Endothelial cell of umbilical vein (primary cell): ENCODE measurements around the gene PRCC. TPM values are rescaled to one million over a fixed set of nuclear protein-coding genes. Genes with fewer than 3 reads are reported as not detected.

Experiments used
- BruUV-seq: library from RNA; stranded (reverse); fragments of 400-500 nt; replicated peaks from 2 replicates; lab custom pipeline; 2021; lab: Mats Ljungman, UMichigan
- CTCF ChIA-PET: fragments of 300-600, 350-600 bp; sonication (Branson Sonifier 250); formaldehyde crosslinking; loops from one replicate; lab custom pipeline; 2021; ENCODE audit warnings: antibody characterized with exemption, inconsistent platforms; lab: Charles Lee
- POLR2A ChIA-PET: fragments of 300-600, 350-600 bp; sonication (Branson Sonifier 250); formaldehyde crosslinking; loops from one replicate; lab custom pipeline; 2021; ENCODE audit warnings: antibody characterized with exemption, inconsistent platforms; lab: Charles Lee
- DNase-seq: peaks from one replicate; pipeline ENCODE4 v3.0.0-alpha.2; 2011; ENCODE audit warnings: low read depth, low spot score
- FAIRE-seq: peaks from 2 replicates; lab custom pipeline; 2011; peaks lifted over from hg19 to GRCh38; lab: Jason Lieb, UNC
- H2AFZ ChIP-seq: 2 replicates; pipeline ENCODE4 v1.6.0; 2012; ENCODE audit warnings: low read depth, low read length, control low read depth, inconsistent platforms
- H3K27ac ChIP-seq: 2 replicates; pipeline ENCODE4 v1.5.1; 2011; ENCODE audit warnings: low read depth, mild to moderate bottlenecking, control low read depth, low read length, moderate library complexity; ENCODE audit not compliant: insufficient read depth
- H3K27me3 ChIP-seq, 2 experiments: 2 replicates each; pipeline versions ENCODE4 v1.6.0 to v1.6.1; 2011; ENCODE audit warnings: low read length in 2 of 2, mixed read lengths in 1 of 2; ENCODE audit not compliant: control insufficient read depth in 2 of 2, insufficient read depth in 2 of 2
- H3K36me3 ChIP-seq, 2 experiments: 2 replicates in 1 of 2; 3 replicates in 1 of 2; pipeline ENCODE4 v1.5.1; 2011; ENCODE audit warnings: low read length in 2 of 2, mild to moderate bottlenecking in 1 of 2, moderate library complexity in 1 of 2; ENCODE audit not compliant: control insufficient read depth in 2 of 2, insufficient read depth in 2 of 2; ENCODE audit errors: extremely low read depth in 1 of 2
- H3K4me1 ChIP-seq: 3 replicates; pipeline ENCODE4 v1.5.1; 2011; ENCODE audit warnings: mild to moderate bottlenecking, low read length; ENCODE audit not compliant: control insufficient read depth, insufficient read depth; ENCODE audit errors: extremely low read depth
- H3K4me2 ChIP-seq: 2 replicates; pipeline ENCODE4 v1.6.1; 2011; ENCODE audit warnings: low read length, control low read depth, mixed read lengths; ENCODE audit not compliant: insufficient read depth
- H3K4me3 ChIP-seq, 3 experiments: fragments of 200-600 bp in 1 of 3; sonication (generic), shearing (Covaris generic) in 1 of 3; replicated peaks in 1 of 3; 2 replicates each; pipeline ENCODE4 v1.5.1; 2011 to 2016; ENCODE audit warnings: control low read depth in 3 of 3, low read length in 3 of 3, mild to moderate bottlenecking in 2 of 3, inconsistent platforms in 1 of 3, low read depth in 1 of 3, moderate library complexity in 1 of 3; ENCODE audit not compliant: insufficient read depth in 1 of 3
- H3K79me2 ChIP-seq: 2 replicates; pipeline ENCODE4 v1.6.0; 2012; ENCODE audit warnings: low read length, inconsistent platforms; ENCODE audit not compliant: control insufficient read depth, insufficient read depth
- H3K9ac ChIP-seq: replicated peaks from 2 replicates; pipeline ENCODE3; 2011; ENCODE audit warnings: low read length, control low read depth; ENCODE audit not compliant: insufficient read depth; ENCODE audit errors: extremely low read depth
- H3K9me1 ChIP-seq: replicated peaks from 3 replicates; pipeline ENCODE4 v1.6.0; 2011; ENCODE audit warnings: mild to moderate bottlenecking, low read length; ENCODE audit not compliant: control insufficient read depth, insufficient read depth; ENCODE audit errors: extremely low read depth
- H3K9me3 ChIP-seq: replicated peaks from 2 replicates; pipeline ENCODE4 v1.5.1; 2012; ENCODE audit warnings: low read length, inconsistent platforms; ENCODE audit not compliant: control insufficient read depth, insufficient read depth
- H4K20me1 ChIP-seq: replicated peaks from 2 replicates; pipeline ENCODE3; 2011; ENCODE audit warnings: mild to moderate bottlenecking, low read length; ENCODE audit not compliant: control insufficient read depth, insufficient read depth; ENCODE audit errors: extremely low read depth
- FOS ChIP-seq: IDR thresholded peaks from 2 replicates; pipeline ENCODE4 v1.6.1; 2011; ENCODE audit warnings: mild to moderate bottlenecking, low read length, moderate library complexity, borderline replicate concordance; ENCODE audit not compliant: insufficient read depth
- GATA2 ChIP-seq: IDR thresholded peaks from 2 replicates; pipeline ENCODE4 v1.7.0; 2011; ENCODE audit warnings: low read depth, mild to moderate bottlenecking, moderate library complexity, mixed read lengths, low read length; ENCODE audit not compliant: insufficient read length, insufficient read depth
- JUN ChIP-seq: IDR thresholded peaks from 2 replicates; pipeline ENCODE4 v1.6.1; 2011; ENCODE audit warnings: borderline replicate concordance, low read depth; ENCODE audit not compliant: insufficient read length, insufficient read depth
- MYC ChIP-seq: IDR thresholded peaks from one replicate; pipeline ENCODE4 v1.6.1; 2011; ENCODE audit warnings: mild to moderate bottlenecking, low read depth, low read length
- POLR2A ChIP-seq: IDR thresholded peaks from 2 replicates; pipeline ENCODE4 v1.6.1; 2012; ENCODE audit warnings: low read depth, mild to moderate bottlenecking, control low read depth, low read length
- POLR2AphosphoS5 ChIP-seq: IDR thresholded peaks from 2 replicates; pipeline ENCODE4 v1.6.1; 2012; ENCODE audit warnings: low read depth, mild to moderate bottlenecking, control low read depth, low read length, moderate library complexity; ENCODE audit not compliant: insufficient read depth
- dilution Hi-C: fragments of 300-500 bp; cut with MboI; formaldehyde crosslinking; loops from one replicate; pipeline ENCODE4 v1.15.0; 2019; ENCODE audit warnings: low sequenced_read_pairs; ENCODE audit not compliant: extremely low pct_ligation_motif_present
- intact Hi-C: fragments of 100-400 bp; cut with micrococcal nuclease; formaldehyde crosslinking; loops from one replicate; pipeline ENCODE4 v1.10.0; 2022
- polyA plus RNA-seq, 4 experiments: library from polyadenylated mRNA; depleted of rRNA in 3 of 4; stranded (reverse) in 3 of 4; unstranded in 1 of 4; fragments of >200 nt; gene quantifications; 2 replicates each; pipeline versions ENCODE4 v1.2.1 to v1.2.3, GENCODE V29; 2011 to 2012; ENCODE audit warnings: missing spikeins in 1 of 4
- total RNA-seq: library from RNA; stranded (reverse); gene quantifications from 2 replicates; pipeline ENCODE4 v1.2.3, GENCODE V29; 2021
- TF ChIP-seq, protein P1 (sequence below), 2 donors: IDR thresholded peaks; 1 replicate in 1 of 2; 2 replicates in 1 of 2; pipeline ENCODE4 v1.5.1; 2011; ENCODE audit warnings: low read length in 2 of 2, mild to moderate bottlenecking in 2 of 2, moderate library complexity in 2 of 2, control low read depth in 1 of 2, inconsistent platforms in 1 of 2, low read depth in 1 of 2; ENCODE audit not compliant: insufficient read depth in 1 of 2; ENCODE audit errors: extremely low read depth in 1 of 2
- TF ChIP-seq, protein P2 (sequence below): IDR thresholded peaks from 2 replicates; pipeline ENCODE4 v1.6.1; 2011; ENCODE audit not compliant: insufficient read depth, insufficient read length

PRCC gene
- total and polyA plus RNA-seq, 2 donors (not counting 3 experiments of a cell fraction or from before 2014, with no cell fraction given): 71.5 to 77.4 TPM

DNA sequence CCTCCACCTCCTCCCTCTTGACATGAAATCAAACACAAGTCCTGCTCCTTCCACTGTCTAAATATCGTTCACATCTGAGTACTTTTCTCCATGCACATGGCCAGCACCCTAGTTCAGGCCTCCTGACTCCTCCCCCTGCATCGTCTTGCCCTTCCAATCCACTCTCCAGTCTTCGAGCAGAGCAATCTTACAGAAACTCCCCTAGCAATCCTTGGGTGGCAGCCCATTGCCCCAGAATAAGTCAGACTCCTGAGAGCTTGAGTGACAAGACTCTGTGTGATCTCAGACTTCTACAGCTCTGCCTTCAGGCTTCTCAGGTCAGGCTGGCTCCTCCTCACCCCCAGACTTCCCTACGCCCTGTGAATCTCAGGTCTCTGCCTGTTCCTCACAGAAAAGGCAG lies 43.8 kb downstream of the PRCC start:
- dilution Hi-C loops: no loop called here
- TF ChIP-seq FOS: no peak
- no peak for TF ChIP-seq MYC
- no peak for TF ChIP-seq GATA2
- no peak for TF ChIP-seq POLR2A
- no peak for TF ChIP-seq JUN
- TF ChIP-seq, protein P1, sequence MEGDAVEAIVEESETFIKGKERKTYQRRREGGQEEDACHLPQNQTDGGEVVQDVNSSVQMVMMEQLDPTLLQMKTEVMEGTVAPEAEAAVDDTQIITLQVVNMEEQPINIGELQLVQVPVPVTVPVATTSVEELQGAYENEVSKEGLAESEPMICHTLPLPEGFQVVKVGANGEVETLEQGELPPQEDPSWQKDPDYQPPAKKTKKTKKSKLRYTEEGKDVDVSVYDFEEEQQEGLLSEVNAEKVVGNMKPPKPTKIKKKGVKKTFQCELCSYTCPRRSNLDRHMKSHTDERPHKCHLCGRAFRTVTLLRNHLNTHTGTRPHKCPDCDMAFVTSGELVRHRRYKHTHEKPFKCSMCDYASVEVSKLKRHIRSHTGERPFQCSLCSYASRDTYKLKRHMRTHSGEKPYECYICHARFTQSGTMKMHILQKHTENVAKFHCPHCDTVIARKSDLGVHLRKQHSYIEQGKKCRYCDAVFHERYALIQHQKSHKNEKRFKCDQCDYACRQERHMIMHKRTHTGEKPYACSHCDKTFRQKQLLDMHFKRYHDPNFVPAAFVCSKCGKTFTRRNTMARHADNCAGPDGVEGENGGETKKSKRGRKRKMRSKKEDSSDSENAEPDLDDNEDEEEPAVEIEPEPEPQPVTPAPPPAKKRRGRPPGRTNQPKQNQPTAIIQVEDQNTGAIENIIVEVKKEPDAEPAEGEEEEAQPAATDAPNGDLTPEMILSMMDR (IDR thresholded peaks at IDR 0.05; ENCODE audit: extremely low read depth in 1 of 2, insufficient read depth in 1 of 2, low read depth in 1 of 2, low read length in 2 of 2): no peak
- TF ChIP-seq POLR2AphosphoS5: no peak
- TF ChIP-seq, protein P2, sequence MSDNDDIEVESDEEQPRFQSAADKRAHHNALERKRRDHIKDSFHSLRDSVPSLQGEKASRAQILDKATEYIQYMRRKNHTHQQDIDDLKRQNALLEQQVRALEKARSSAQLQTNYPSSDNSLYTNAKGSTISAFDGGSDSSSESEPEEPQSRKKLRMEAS: no peak
- POLR2A ChIA-PET: no interaction called here

More for the DNA sequence above, 43.8 kb downstream of the PRCC start:
- Histone ChIP-seq H3K4me2 (no peak overlapping the region), H2AFZ (no peak overlapping the region), H3K9me3 (no peaks in the 10 kb centered on the region), H3K4me1 (peaks cover 31% of the 10 kb centered on the region), H4K20me1 (no peaks in the 10 kb centered on the region), H3K27me3 (no peaks in the 10 kb centered on the region), H3K36me3 (no peaks in the 10 kb centered on the region), H3K4me3 (no peak overlapping the region), H3K9ac (no peak overlapping the region), H3K27ac (no peak overlapping the region), H3K79me2 (no peaks in the 10 kb centered on the region), H3K9me1 (no peaks in the 10 kb centered on the region)
- no TSS peak for BruUV-seq
- FAIRE-seq (no peak), DNase-seq (no peak)
- CTCF ChIA-PET: interaction anchor here (1.8 kb wide), 1 partner anchor 49 kb away, joined by 6 read pairs; the partner anchor contains the start of gene NTRK1
- intact Hi-C loops: no loop called here
